SW480 (cell line): ENCODE results near the gene PRRC1.
A peak's percentile ranks its signal among the peaks of the same experiment; 100 is the strongest.
"Not testable (repeated sequence)": the region's sequence is repeated elsewhere in the genome, so short reads cannot be mapped to it uniquely, and the experiment has no call there.

Source experiments
- DNase-seq: peaks from one replicate; pipeline ENCODE4 v3.0.0-alpha.2; 2016; ENCODE audit warnings: low spot score

PRRC1 gene

DNA sequence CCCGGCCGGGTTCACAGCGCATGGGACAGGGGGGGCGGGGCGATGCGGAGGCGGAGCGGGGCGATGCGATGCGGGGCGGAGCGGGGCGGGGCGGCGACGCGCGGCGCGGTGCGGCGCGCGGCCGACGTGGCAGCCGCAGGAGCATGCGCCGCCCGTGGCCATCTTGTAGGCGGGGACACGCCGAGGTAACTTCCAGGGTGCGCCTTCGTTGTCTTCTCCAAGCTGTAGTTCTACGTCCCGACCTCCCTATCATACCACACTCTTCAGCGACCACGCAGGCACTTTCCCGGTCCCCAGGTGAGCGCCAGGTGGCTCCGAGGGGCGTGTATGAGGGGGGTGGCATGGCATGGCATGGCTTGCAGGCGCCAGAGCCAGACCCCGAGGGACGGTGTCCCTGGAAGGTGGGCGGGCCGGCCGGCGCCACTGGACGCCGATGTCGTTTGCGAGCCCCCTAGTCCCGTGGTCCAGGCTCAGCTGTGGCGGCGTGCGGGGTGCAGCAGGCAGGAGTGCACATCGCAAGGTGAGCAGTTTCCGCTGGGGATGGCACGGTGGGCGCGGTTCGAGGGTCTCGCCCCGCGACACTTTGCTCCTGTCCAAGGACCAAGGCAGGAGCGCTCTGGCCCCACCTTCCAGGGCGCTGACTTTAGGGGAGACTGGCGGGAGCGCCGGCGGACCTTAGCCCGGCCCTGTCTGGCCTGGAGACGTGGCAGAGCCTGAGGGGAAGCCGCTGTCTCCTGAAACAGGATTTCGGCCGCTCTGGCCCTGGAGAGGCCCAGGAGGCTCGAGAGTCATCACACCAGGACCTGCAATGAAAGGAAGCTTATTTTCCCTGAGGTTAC is at the start of gene PRRC1:
TSS of gene PRRC1 (plus strand) at position 161 of the 839 bp plus-strand sequence. CDS start 5,840 bp downstream, outside the sequence.
- DNase-seq = peak; percentile 92

DNA sequence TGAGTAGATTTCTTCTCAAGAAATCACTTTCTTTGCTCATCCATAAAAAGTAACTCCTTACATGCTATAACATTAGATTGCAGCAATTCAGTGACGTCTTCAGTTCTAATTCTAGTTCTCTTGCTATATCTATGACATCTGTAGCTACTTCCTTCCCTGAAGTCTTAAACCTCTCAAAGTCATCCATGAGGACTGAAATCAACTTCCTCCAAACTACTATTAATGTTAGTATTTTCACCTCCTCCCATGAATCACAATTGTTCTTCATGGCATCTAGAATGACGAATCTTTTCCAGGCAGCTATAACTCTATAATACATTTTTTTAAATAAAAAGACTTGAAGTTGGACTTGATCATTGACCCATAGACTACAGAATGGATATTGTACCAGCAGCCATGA is 46.2 kb upstream of the PRRC1 start:
- no peak for DNase-seq

- DNase-seq = no peak
Observed at GRCh38 chr5:127472700-127473099, 44.7 kb upstream of the PRRC1 start.

GRCh38 chr5:127486471-127486870 is 31.0 kb upstream of the PRRC1 start:
- DNase-seq = no peak

GRCh38 chr5:127492854-127493738 is 24.3 kb upstream of the PRRC1 start:
- DNase-seq = peak; percentile 74

GRCh38 chr5:127498548-127498947 is 18.9 kb upstream of the PRRC1 start:
- no peak for DNase-seq

GRCh38 chr5:127505905-127506304 is 11.5 kb upstream of the PRRC1 start:
- no peak for DNase-seq

GRCh38 chr5:127506616-127507015 is 10.8 kb upstream of the PRRC1 start:
- DNase-seq = no peak

- no peak for DNase-seq
Observed at GRCh38 chr5:127508644-127509373, 8.6 kb upstream of the PRRC1 start.

DNA sequence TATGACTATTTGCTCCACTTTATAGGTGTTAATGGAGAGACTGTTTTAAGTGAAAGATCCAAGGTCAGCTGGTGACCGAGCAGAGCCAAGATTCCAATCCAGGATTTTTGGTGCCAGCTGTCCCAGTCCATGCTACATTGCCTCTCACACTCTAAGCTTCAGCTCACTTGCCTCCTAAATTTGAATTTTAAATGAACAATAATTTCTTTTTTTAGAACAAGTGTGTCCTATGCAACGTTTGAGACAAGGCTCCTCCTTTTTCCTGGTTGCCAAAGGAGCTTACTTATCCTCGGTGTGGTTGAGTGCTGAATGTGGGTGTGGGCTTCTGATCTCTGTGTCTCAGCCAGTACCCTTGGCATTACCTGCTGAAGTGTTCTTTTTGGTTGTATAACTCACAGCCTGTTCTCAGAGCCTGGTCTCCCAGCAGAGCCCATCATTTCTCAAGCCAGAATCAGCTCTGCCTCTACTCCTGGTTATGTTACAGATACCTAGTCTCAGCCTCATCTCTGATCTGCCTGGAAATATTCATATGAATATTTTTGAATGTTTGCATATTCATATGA is 4.0 kb upstream of the PRRC1 start:
- no peak for DNase-seq

GRCh38 chr5:127514816-127515215 is 2.6 kb upstream of the PRRC1 start:
- no peak for DNase-seq

DNA sequence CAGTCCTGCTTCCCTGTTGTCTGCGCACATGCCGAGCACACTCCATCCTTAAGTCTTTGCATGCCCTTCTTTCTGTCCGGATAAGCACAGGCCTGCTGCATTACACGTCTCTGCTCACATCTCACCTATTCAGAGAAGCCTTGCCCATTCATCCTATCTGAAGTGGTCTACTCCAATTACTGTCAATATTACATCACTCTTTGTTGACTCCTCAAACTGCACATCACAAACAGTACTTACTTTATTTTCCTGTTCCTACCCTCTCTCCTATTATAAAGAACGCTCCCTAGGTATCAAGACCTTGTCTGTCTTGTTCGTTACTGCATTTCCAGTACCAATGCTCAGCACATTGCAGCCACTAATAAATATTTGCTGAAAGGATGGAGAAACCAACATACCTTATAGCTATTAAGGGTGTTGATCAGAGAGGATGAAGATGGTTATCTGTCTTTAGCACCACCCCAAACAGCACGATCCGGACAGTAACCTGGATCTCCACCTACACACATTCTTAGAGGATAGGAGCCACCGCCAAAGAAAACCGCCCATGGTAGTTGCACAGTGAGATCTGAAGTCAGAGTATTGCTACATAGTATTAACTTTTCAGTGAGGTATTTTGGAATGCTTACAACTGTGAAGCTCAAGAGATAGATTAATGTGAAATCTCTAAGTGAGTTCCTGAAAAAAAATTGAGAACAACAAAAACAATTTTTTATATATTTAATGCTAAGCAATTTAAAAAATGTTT is 1.6 kb upstream of the PRRC1 start:
- no peak for DNase-seq

DNA sequence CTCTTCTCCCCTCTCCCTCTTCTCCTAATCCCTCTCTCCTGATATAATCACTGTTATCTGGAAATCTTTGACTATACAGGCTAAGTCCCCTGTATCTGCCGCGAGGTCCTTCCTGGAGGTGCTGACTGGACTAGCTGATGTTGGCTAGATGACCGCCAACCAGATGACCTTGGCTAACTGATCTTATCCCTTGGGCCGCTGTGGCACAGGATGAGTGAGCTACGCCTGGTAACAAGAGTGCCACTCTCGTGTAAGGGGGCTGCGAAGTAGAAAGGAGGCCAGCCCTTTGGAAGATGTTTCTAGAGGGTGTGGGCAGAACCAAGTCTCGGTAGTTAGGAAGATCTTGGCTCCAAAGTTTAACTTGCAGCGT is 345 bp upstream of the PRRC1 start:
- DNase-seq = peak; percentile 47

- no peak for DNase-seq
Observed at GRCh38 chr5:127518319-127518621, 830 bp downstream of the PRRC1 start.

- no peak for DNase-seq
Observed at GRCh38 chr5:127519527-127519926, 2.1 kb downstream of the PRRC1 start.

- no peak for DNase-seq
Observed at GRCh38 chr5:127521138-127521770, 3.8 kb downstream of the PRRC1 start.

GRCh38 chr5:127525181-127525580 is 7.7 kb downstream of the PRRC1 start:
- no peak for DNase-seq

DNA sequence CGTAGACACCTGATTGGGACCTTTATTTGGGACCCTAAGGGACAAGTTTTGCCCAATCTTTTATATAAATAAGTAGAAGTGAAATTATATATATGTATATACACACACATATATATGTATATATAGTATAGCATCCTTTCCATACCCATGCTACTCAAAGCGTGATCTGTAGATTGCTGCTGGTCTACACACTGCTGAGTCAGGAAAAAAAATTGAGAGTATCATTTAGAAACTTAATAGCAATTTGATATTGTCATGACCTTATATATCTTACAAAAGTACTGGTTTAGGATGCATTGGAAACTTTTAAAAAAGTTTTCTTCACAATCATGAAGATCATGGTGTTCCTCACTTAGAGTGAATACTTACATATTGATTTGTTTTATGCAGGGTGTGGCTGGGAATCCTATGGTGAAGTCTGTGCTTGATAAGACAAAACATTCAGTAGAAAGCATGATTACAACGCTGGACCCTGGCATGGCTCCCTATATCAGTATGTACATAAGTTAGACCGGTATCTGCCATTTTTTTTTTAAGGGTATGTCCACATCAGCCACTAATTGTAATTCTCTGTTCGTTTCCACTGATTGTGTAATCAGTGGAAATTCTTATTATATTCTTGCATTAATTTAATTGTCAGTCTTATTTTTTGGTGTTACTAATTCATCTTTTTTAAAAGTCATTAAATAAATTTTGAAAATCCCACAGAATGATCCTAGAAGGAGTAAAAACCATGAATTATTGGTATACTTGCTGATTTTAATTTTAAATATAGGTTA is 12.7 kb downstream of the PRRC1 start:
- DNase-seq = no peak

DNA sequence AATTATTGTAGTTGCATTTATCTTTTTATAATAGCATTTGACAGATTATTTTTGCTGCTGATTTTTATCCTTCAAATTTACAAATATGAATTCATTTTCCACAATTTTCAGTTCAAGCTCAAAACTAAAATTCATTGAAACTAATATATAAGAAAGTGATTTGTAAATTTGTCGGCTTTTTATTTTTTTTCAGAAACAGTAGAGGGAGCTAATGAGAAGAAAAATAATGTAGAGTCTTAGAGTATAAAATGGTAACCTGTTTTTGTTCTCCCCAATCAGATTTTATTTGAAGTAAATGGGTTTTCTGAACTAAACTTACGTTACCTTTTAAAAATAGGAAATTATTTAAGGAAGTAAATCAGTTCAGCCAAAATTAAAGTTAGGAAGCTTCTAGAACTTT is 19.2 kb downstream of the PRRC1 start:
- DNase-seq = peak; percentile 37

GRCh38 chr5:127540553-127540952 is 23.1 kb downstream of the PRRC1 start:
- not testable (repeated sequence) for DNase-seq
